HepG2 (cell line): ENCODE data around the gene NUTF2. TPM values are rescaled to one million over a fixed set of nuclear protein-coding genes. Genes with fewer than 3 reads are reported as not detected.

Experiments
- ERF ChIP-seq: IDR thresholded peaks from 2 replicates; pipeline ENCODE4 v1.6.1; 2018; ENCODE audit warnings: missing biosample characterization, missing genetic modification reagents
- FOXM1 ChIP-seq: sonication (generic); formaldehyde crosslinking; IDR thresholded peaks from 2 replicates; pipeline ENCODE4 v1.5.0; 2020; ENCODE audit warnings: missing genetic modification reagents
- KLF16 ChIP-seq, 2 experiments: sonication (generic) in 1 of 2; formaldehyde crosslinking in 1 of 2; IDR thresholded peaks; 2 replicates each; pipeline versions ENCODE4 v1.6.1 to v1.8.0; 2016 to 2023; ENCODE audit warnings: missing genetic modification reagents in 2 of 2, missing compliant biosample characterization in 1 of 2
- MBNL3 ChIP-seq: fragments of 250-450 bp; sonication (Bioruptor Pico); conservative IDR thresholded peaks from 2 replicates; pipeline ENCODE4 v1.8.0; 2022; ENCODE audit warnings: mild to moderate bottlenecking, inconsistent platforms
- NBN ChIP-seq: fragments of 450-650 bp; conservative IDR thresholded peaks from 2 replicates; pipeline ENCODE4 v1.6.1; 2017
- NR2F1 ChIP-seq, 2 experiments: fragments of 450-650 bp in 1 of 2; formaldehyde crosslinking in 1 of 2; IDR thresholded peaks; 2 replicates each; pipeline versions ENCODE4 v1.5.0 to v1.6.1; 2016 to 2020; ENCODE audit warnings: mild to moderate bottlenecking in 1 of 2, missing compliant biosample characterization in 1 of 2, missing genetic modification reagents in 1 of 2, moderate library complexity in 1 of 2
- PAWR ChIP-seq: sonication (generic); formaldehyde crosslinking; IDR thresholded peaks from 2 replicates; pipeline ENCODE4 v1.4.0; 2020; ENCODE audit warnings: missing genetic modification reagents, mild to moderate bottlenecking, borderline replicate concordance
- POLR2G ChIP-seq: fragments of 200-400 bp; formaldehyde crosslinking; IDR thresholded peaks from 2 replicates; pipeline ENCODE4 v1.6.1; 2018; ENCODE audit warnings: mild to moderate bottlenecking, low read depth, low read length, moderate library complexity
- TGIF2 ChIP-seq: IDR thresholded peaks from 2 replicates; pipeline ENCODE4 v1.6.1; 2016; ENCODE audit warnings: control low read depth, missing compliant biosample characterization
- U2AF1 ChIP-seq: fragments of 200-400 bp; formaldehyde crosslinking; optimal IDR thresholded peaks from 2 replicates; pipeline ENCODE3; 2017; ENCODE audit warnings: mild to moderate bottlenecking, low read depth, low read length
- XBP1 ChIP-seq: sonication (generic); formaldehyde crosslinking; IDR thresholded peaks from 2 replicates; pipeline ENCODE4 v1.5.0; 2020; ENCODE audit warnings: missing genetic modification reagents
- ZNF101 ChIP-seq: sonication (generic); formaldehyde crosslinking; IDR thresholded peaks from 2 replicates; pipeline ENCODE4 v1.4.0; 2020; ENCODE audit warnings: mild to moderate bottlenecking, low read depth, missing genetic modification reagents, borderline replicate concordance
- ZNF138 ChIP-seq: sonication (generic); formaldehyde crosslinking; IDR thresholded peaks from 2 replicates; pipeline ENCODE4 v1.5.0; 2020; ENCODE audit warnings: mild to moderate bottlenecking, low read depth, missing genetic modification reagents
- ZNF230 ChIP-seq: sonication (generic); formaldehyde crosslinking; IDR thresholded peaks from 2 replicates; pipeline ENCODE4 v1.4.0; 2020; ENCODE audit warnings: mild to moderate bottlenecking, missing genetic modification reagents
- ZNF552 ChIP-seq: sonication (generic); formaldehyde crosslinking; IDR thresholded peaks from 2 replicates; pipeline ENCODE4 v1.9.0; 2022; ENCODE audit warnings: missing genetic modification reagents, mild to moderate bottlenecking, borderline replicate concordance
- ZNF674 ChIP-seq: sonication (generic); formaldehyde crosslinking; IDR thresholded peaks from 2 replicates; pipeline ENCODE4 v1.5.0; 2020; ENCODE audit warnings: low read depth, mild to moderate bottlenecking, missing genetic modification reagents
- ZNF746 ChIP-seq: sonication (generic); formaldehyde crosslinking; IDR thresholded peaks from 2 replicates; pipeline ENCODE4 v1.8.0; 2022; ENCODE audit warnings: mild to moderate bottlenecking, missing genetic modification reagents
- polyA plus RNA-seq, 8 experiments: library from polyadenylated mRNA; depleted of rRNA in 3 of 8; stranded (reverse) in 7 of 8; unstranded in 1 of 8; fragments of >200 nt; fragmentation: Illumina TruSeq in 4 of 8; extraction: Trizol in 4 of 8; gene quantifications; 2 replicates each; pipeline versions ENCODE4 v1.2.1 to v1.2.3, GENCODE V29; 2011 to 2016; ENCODE audit warnings: low read depth in 4 of 8, missing spikeins in 1 of 8, mixed read lengths in 1 of 8; ENCODE audit not compliant: insufficient read depth in 1 of 8
- total RNA-seq, 5 experiments: library from RNA; depleted of rRNA; stranded (reverse); fragments of >200 nt; fragmentation: Illumina TruSeq; extraction: Trizol; gene quantifications; 2 replicates each; pipeline ENCODE4 v1.2.3, GENCODE V29; 2016; ENCODE audit warnings: low read depth in 1 of 5
- TF ChIP-seq, protein P1 (sequence below): IDR thresholded peaks from 2 replicates; pipeline ENCODE4 v1.6.1; 2016; ENCODE audit warnings: missing compliant biosample characterization, missing genetic modification reagents, borderline replicate concordance
- TF ChIP-seq, protein P2 (sequence below): sonication (generic); formaldehyde crosslinking; IDR thresholded peaks from 2 replicates; pipeline ENCODE4 v1.8.0; 2022; ENCODE audit warnings: mild to moderate bottlenecking, missing genetic modification reagents
- TF ChIP-seq, protein P3 (sequence below): sonication (generic); formaldehyde crosslinking; IDR thresholded peaks from 2 replicates; pipeline ENCODE4 v1.5.0; 2020; ENCODE audit warnings: mild to moderate bottlenecking, missing genetic modification reagents
- TF ChIP-seq, protein P4 (sequence below): sonication (generic); formaldehyde crosslinking; IDR thresholded peaks from 2 replicates; pipeline ENCODE4 v1.8.1; 2022; ENCODE audit warnings: low read depth, mild to moderate bottlenecking, missing genetic modification reagents

Gene NUTF2
- total and polyA plus RNA-seq, 2 of the 13 experiments (the other 11 are each of a cell fraction or from before 2014, with no cell fraction given): 168 to 214 TPM

DNA sequence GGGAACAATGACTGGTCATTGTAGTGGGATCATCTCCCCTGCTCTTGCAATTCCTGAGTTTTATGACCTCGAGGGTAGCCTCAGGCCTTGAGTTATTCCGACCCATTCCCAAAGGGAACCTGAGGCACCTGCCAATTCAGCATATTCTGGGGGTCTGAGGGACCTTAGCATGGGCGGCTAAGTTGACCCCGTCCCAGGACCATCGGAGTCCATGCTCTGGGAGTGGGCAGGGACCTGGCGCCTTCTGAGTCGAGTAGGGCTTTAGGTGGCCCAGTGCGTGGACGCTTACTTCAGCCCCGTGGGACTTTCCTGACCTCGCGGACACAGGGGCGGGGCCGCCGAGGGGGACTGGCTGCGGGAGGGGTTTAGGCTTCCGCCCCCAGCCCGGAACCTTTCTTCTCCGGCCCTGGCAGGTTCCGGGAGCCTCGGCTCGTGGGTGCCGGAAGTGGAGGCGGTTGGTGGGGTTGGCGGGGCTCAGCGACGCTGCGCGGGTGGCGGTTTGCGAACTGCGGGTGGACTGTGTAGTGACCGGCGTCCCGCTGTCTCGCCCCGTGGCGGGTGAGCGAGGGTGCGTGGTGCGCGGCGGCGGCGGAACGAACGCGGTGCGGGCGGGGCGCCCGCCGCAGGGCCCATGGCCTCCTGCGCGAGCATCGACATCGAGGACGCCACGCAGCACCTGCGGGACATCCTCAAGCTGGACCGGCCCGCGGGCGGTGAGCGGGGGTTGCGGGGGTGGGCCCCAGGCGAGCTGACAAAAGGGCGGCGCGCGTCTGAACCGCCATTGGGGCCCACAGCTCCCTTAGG lies 26.1 kb downstream of the NUTF2 start, which contains the start of gene EDC4 (continued):
- TF ChIP-seq TGIF2 (CRISPR knock-in tag) (peak; percentile 93), FOXM1 (CRISPR knock-in tag) (no peak), U2AF1 (peak; percentile 86), ZNF674 (CRISPR knock-in tag) (no peak), PAWR (CRISPR knock-in tag) (no peak), KLF16 (CRISPR knock-in tag; IDR thresholded peaks at IDR 0.05) (peak; percentile 88 to 98), ZNF746 (CRISPR knock-in tag) (no peak; the same call in none of the 2 replicates), XBP1 (CRISPR knock-in tag) (no peak; the same call in 1 of the 2 replicates), POLR2G (peak; percentile 93), NBN (no peak), ZNF101 (CRISPR knock-in tag) (no peak), MBNL3 (CRISPR knock-in tag) (no peak), ZNF552 (CRISPR knock-in tag) (peak; percentile 68; the same call in 1 of the 2 replicates), ERF (CRISPR knock-in tag) (peak; percentile 94), ZNF138 (CRISPR knock-in tag) (peak; percentile 92; the same call in 1 of the 2 replicates), ZNF230 (CRISPR knock-in tag) (peak; percentile 20; the same call in 1 of the 2 replicates), NR2F1 (CRISPR knock-in tag; IDR thresholded peaks at IDR 0.05) (peak; percentile 23 to 40; a peak in 1 of 4 replicates)
- TF ChIP-seq, protein P1, sequence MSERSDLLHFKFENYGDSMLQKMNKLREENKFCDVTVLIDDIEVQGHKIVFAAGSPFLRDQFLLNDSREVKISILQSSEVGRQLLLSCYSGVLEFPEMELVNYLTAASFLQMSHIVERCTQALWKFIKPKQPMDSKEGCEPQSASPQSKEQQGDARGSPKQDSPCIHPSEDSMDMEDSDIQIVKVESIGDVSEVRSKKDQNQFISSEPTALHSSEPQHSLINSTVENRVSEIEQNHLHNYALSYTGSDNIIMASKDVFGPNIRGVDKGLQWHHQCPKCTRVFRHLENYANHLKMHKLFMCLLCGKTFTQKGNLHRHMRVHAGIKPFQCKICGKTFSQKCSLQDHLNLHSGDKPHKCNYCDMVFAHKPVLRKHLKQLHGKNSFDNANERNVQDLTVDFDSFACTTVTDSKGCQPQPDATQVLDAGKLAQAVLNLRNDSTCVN: peak; percentile 36; the same call in 1 of the 2 replicates
- TF ChIP-seq, protein P2, sequence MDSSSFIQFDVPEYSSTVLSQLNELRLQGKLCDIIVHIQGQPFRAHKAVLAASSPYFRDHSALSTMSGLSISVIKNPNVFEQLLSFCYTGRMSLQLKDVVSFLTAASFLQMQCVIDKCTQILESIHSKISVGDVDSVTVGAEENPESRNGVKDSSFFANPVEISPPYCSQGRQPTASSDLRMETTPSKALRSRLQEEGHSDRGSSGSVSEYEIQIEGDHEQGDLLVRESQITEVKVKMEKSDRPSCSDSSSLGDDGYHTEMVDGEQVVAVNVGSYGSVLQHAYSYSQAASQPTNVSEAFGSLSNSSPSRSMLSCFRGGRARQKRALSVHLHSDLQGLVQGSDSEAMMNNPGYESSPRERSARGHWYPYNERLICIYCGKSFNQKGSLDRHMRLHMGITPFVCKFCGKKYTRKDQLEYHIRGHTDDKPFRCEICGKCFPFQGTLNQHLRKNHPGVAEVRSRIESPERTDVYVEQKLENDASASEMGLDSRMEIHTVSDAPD (CRISPR knock-in tag): no peak; the same call in 1 of the 2 replicates
- TF ChIP-seq, protein P3, sequence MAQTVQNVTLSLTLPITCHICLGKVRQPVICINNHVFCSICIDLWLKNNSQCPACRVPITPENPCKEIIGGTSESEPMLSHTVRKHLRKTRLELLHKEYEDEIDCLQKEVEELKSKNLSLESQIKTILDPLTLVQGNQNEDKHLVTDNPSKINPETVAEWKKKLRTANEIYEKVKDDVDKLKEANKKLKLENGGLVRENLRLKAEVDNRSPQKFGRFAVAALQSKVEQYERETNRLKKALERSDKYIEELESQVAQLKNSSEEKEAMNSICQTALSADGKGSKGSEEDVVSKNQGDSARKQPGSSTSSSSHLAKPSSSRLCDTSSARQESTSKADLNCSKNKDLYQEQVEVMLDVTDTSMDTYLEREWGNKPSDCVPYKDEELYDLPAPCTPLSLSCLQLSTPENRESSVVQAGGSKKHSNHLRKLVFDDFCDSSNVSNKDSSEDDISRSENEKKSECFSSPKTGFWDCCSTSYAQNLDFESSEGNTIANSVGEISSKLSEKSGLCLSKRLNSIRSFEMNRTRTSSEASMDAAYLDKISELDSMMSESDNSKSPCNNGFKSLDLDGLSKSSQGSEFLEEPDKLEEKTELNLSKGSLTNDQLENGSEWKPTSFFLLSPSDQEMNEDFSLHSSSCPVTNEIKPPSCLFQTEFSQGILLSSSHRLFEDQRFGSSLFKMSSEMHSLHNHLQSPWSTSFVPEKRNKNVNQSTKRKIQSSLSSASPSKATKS: no peak; the same call in 1 of the 2 replicates
- TF ChIP-seq, protein P4, sequence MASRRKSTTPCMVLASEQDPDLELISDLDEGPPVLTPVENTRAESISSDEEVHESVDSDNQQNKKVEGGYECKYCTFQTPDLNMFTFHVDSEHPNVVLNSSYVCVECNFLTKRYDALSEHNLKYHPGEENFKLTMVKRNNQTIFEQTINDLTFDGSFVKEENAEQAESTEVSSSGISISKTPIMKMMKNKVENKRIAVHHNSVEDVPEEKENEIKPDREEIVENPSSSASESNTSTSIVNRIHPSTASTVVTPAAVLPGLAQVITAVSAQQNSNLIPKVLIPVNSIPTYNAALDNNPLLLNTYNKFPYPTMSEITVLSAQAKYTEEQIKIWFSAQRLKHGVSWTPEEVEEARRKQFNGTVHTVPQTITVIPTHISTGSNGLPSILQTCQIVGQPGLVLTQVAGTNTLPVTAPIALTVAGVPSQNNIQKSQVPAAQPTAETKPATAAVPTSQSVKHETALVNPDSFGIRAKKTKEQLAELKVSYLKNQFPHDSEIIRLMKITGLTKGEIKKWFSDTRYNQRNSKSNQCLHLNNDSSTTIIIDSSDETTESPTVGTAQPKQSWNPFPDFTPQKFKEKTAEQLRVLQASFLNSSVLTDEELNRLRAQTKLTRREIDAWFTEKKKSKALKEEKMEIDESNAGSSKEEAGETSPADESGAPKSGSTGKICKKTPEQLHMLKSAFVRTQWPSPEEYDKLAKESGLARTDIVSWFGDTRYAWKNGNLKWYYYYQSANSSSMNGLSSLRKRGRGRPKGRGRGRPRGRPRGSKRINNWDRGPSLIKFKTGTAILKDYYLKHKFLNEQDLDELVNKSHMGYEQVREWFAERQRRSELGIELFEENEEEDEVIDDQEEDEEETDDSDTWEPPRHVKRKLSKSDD (CRISPR knock-in tag): 0 out of 2 replicates have a peak, but pooled peaks have one; percentile 68
